ENCODE measurements around the gene PTPRN2. TPM values are rescaled to one million over a fixed set of nuclear protein-coding genes. Genes with fewer than 3 reads are reported as not detected.

The PTPRN2 gene
- total and polyA plus RNA-seq, 2 of the 8 experiments (the other 6 are each of a cell fraction or from before 2014, with no cell fraction given): 2.6 to 4.5 TPM

- TF ChIP-seq KDM4A (IDR thresholded peaks at IDR 0.05; ENCODE audit: low read depth, low read length, severe bottlenecking): no peak
- no peak for TF ChIP-seq TBP (IDR thresholded peaks at IDR 0.05; ENCODE audit: low read depth, low read length)
Measured at GRCh38 chr7:157555313-157555712, 1032.3 kb downstream of the PTPRN2 start (continued).

Data from H1 (cell line).